ENCODE data around the gene OPN5.

The OPN5 gene

DNA sequence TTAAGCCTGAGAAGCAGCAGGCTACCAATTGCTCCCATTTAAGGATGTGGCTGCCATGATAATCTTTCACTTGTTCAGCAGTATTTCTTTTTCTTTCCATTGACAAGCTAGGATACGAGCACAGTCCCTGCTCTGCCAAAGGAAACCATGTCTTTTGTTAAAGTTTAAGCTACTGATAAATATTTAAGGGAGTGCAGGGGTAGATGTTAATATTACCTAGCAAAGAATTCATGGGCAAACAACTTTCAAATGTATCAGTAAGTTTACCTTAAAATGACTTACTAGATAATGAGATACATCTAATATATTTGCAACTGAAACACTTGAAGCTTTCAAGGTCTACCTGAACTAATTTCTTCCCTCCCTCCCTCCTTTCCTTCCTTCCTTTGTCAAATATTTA, 77.3 kb downstream of the OPN5 start:
- DNase-seq (ENCODE audit: low spot score), result no peak

DNA sequence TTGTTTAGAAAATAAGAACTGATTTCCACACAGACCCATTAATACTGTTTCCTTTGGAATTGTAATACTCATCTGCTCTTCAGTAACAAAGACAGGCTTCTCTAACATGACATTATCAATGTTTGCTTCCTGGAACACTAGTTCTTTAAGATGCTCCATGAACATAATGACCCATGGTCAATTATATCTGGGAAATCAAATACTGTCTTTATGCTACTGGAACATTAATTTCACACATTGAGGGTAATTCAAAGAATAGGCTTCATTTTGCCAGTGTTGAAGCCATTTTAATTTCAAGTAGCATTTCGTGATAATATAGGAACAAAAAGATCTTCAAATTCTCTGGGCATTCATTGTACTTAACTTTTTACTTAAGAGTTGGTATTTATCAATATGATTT, 80.9 kb downstream of the OPN5 start:
- no peak for DNase-seq (ENCODE audit: low spot score)

DNA sequence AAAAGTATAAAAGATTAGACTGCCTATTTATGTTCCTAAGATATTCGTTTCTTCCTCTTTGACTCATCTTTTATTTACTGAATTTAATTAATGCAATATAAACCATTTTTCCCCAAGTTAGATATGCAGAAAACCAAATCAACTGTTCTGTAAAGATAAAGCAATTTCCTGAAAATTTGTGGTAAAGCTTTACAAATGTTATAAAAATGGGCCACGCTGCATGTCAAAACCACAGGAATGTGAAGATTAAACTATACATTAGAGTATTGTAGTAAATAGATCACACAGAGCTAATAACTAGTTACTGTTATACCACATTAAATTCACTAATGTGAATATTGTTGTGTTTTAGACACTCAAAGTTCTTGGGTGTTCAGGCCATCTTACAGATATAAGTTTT, 83.4 kb downstream of the OPN5 start:
- no peak for DNase-seq (ENCODE audit: low spot score)

DNA sequence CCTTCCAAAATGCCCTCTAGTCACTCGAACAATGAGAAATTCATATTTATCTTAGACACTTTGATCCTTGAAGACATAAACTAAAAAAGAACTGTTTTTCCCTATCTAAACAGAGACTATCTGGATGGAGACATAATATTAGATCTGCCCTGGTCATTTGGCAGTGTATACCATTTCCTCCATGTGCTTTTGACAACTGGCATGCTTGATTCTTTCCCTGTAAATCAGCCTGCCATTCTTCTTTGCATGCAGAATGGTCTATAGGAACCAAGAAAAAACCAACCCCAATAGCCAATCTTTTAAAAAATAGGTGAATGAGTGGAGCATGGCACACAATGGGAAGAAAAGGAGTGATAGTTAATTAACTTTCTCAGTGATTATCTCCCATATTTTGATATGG, 93.8 kb downstream of the OPN5 start:
- DNase-seq (ENCODE audit: low spot score), result no peak

Measured in GM03348 (cell line).